ENCODE results near the gene EXD3.

Gene EXD3

GRCh38 chr9:137396634-137397367 lies 26.2 kb downstream of the EXD3 start:
- Histone ChIP-seq H3K9me3 (ENCODE audit: control insufficient read depth, insufficient read depth, low read length) (no peaks in the 10 kb centered on the region), H3K27me3 (ENCODE audit: control insufficient read depth, insufficient read depth, low read length) (no peaks in the 10 kb centered on the region), H3K4me3 (ENCODE audit: low read depth, low read length) (no peak overlapping the region), H3K9ac (ENCODE audit: low read depth, low read length) (no peak overlapping the region), H3K4me1 (ENCODE audit: control insufficient read depth, insufficient read depth, low read length) (no peaks in the 10 kb centered on the region), H3K36me3 (ENCODE audit: control insufficient read depth, insufficient read depth, low read length) (no peaks in the 10 kb centered on the region)

- Histone ChIP-seq H3K9ac (ENCODE audit: low read depth, low read length) (no peak overlapping the region), H3K4me1 (ENCODE audit: control insufficient read depth, insufficient read depth, low read length) (no peaks in the 10 kb centered on the region), H3K36me3 (ENCODE audit: control insufficient read depth, insufficient read depth, low read length) (no peaks in the 10 kb centered on the region), H3K9me3 (ENCODE audit: control insufficient read depth, insufficient read depth, low read length) (no peaks in the 10 kb centered on the region), H3K27me3 (ENCODE audit: control insufficient read depth, insufficient read depth, low read length) (no peaks in the 10 kb centered on the region), H3K4me3 (ENCODE audit: low read depth, low read length) (no peak overlapping the region)
These were observed 26.7 kb downstream of the EXD3 start for GRCh38 chr9:137396227-137396626.

- no peaks in the 10 kb centered on the region for H3K9me3 ChIP-seq (ENCODE audit: control insufficient read depth, insufficient read depth, low read length)
- no peaks in the 10 kb centered on the region for H3K36me3 ChIP-seq (ENCODE audit: control insufficient read depth, insufficient read depth, low read length)
- H3K4me3 ChIP-seq (ENCODE audit: low read depth, low read length), result no peak overlapping the region
- H3K4me1 ChIP-seq (ENCODE audit: control insufficient read depth, insufficient read depth, low read length), result no peaks in the 10 kb centered on the region
- no peaks in the 10 kb centered on the region for H3K27me3 ChIP-seq (ENCODE audit: control insufficient read depth, insufficient read depth, low read length)
- no peak overlapping the region for H3K9ac ChIP-seq (ENCODE audit: low read depth, low read length)
These were observed 27.3 kb downstream of the EXD3 start for GRCh38 chr9:137395666-137396010.

DNA sequence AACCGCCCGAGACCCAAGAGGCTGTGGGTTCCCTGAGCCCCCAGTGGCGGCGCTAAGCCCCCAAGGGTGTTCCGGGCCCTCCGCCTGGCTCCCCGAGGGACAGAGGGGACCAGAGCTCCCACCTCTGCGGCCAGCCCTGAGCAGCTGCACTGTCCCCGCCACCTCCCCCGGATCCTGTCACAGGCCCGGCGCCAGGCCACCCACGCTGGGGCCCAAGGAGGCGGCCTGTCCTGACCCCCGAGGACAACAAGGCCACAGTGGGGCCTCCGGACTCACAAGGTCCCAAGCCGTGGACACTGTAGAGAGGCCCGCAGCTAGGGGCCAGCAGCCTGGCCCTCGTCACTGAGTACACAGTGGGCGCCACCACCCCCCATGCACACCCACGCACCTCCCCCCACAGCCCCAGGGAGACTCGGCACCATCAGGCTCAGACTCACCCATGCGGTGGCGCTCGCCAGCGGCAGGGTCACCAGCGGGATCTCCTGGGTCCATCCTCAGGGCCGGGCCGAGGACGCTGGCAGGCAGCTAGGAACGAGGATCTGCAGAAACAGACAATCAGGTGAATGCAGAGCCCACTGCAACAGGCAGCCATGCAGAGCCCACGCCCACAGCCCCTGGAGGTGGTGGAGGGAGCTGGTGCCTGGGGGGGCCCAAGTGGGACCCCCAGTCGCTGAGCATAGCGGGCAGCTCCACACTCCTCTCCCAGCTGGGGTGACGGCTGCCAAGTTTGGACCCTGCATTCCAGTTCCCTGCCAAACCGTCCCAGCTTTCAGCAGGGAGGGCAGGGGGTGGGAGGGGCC lies 27.9 kb downstream of the EXD3 start:
- Histone ChIP-seq H3K36me3 (ENCODE audit: control insufficient read depth, insufficient read depth, low read length) (no peaks in the 10 kb centered on the region), H3K9me3 (ENCODE audit: control insufficient read depth, insufficient read depth, low read length) (no peaks in the 10 kb centered on the region), H3K4me3 (ENCODE audit: low read depth, low read length) (no peak overlapping the region), H3K9ac (ENCODE audit: low read depth, low read length) (no peak overlapping the region), H3K27me3 (ENCODE audit: control insufficient read depth, insufficient read depth, low read length) (no peaks in the 10 kb centered on the region), H3K4me1 (ENCODE audit: control insufficient read depth, insufficient read depth, low read length) (no peaks in the 10 kb centered on the region)

- Histone ChIP-seq H3K9me3 (ENCODE audit: control insufficient read depth, insufficient read depth, low read length) (no peaks in the 10 kb centered on the region), H3K27me3 (ENCODE audit: control insufficient read depth, insufficient read depth, low read length) (no peaks in the 10 kb centered on the region), H3K4me3 (ENCODE audit: low read depth, low read length) (no peak overlapping the region), H3K36me3 (ENCODE audit: control insufficient read depth, insufficient read depth, low read length) (peaks cover 3% of the 10 kb centered on the region), H3K9ac (ENCODE audit: low read depth, low read length) (no peak overlapping the region), H3K4me1 (ENCODE audit: control insufficient read depth, insufficient read depth, low read length) (no peaks in the 10 kb centered on the region)
These were observed 29.5 kb downstream of the EXD3 start for GRCh38 chr9:137393176-137394150.

DNA sequence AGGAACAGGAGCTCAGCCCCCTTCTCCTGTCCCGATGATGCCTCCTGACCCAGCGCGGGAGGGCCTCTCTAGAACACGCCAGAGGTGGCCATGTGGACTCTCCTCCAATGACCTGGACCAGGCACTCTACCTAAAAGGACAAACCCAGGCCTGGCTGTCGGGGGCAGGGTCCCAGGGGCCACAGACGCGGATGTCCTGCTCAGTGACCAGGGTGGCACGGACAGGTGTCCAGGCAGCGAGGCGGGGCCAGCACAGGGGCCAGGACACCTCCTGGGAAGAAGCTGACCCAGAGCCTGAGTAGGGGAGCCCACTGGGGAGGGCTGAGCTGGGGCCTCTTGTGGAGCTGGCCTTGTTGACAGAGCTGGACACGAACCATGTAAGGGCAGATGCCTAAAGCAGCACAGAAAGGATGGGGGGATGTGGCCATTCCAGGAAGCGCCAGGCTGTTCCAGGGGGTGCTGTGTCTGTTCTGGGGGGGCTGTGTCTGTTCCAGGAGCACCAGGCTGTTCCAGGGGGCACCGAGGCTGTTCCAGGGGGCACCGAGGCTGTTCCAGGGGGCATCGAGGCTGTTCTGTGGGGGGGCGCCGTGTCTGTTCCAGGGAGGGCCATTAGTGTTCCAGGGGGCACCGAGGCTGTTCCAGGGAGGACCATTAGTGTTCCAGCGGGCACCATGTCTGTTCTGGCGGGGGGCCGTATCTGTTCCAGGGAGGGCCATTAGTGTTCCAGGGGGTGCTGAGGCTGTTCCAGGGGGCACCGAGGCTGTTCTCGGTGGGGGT lies 30.5 kb downstream of the EXD3 start:
- Histone ChIP-seq H3K9ac (ENCODE audit: low read depth, low read length) (no peak overlapping the region), H3K4me3 (ENCODE audit: low read depth, low read length) (no peak overlapping the region)

DNA sequence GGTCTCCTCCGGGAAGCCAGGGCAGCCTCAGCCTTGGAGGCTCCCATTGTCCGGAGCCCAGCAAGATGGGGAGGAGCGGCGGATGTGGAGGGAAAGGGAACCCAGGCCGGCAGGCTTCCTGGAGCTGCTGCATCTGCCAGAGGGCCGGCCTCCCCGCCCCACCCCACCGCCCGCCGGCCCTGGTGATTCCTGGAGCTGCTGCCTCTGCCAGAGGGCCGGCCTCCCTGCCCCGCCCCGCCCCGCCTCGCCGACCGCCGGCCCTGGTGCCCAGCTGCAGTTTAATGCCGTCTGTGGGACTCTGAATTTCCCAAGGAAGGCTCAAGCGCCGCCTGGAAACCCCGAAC lies 31.6 kb downstream of the EXD3 start:
- Histone ChIP-seq H3K4me3 (ENCODE audit: low read depth, low read length) (no peak overlapping the region), H3K27me3 (ENCODE audit: control insufficient read depth, insufficient read depth, low read length) (no peaks in the 10 kb centered on the region), H3K36me3 (ENCODE audit: control insufficient read depth, insufficient read depth, low read length) (peaks cover 3% of the 10 kb centered on the region), H3K9ac (ENCODE audit: low read depth, low read length) (no peak overlapping the region), H3K9me3 (ENCODE audit: control insufficient read depth, insufficient read depth, low read length) (no peaks in the 10 kb centered on the region), H3K4me1 (ENCODE audit: control insufficient read depth, insufficient read depth, low read length) (no peaks in the 10 kb centered on the region)

More for the DNA sequence above, 30.5 kb downstream of the EXD3 start:
- Histone ChIP-seq H3K9me3 (ENCODE audit: control insufficient read depth, insufficient read depth, low read length) (no peaks in the 10 kb centered on the region), H3K36me3 (ENCODE audit: control insufficient read depth, insufficient read depth, low read length) (peaks cover 3% of the 10 kb centered on the region), H3K4me1 (ENCODE audit: control insufficient read depth, insufficient read depth, low read length) (no peaks in the 10 kb centered on the region), H3K27me3 (ENCODE audit: control insufficient read depth, insufficient read depth, low read length) (no peaks in the 10 kb centered on the region)

GRCh38 chr9:137390553-137391410 lies 32.2 kb downstream of the EXD3 start:
- Histone ChIP-seq H3K36me3 (ENCODE audit: control insufficient read depth, insufficient read depth, low read length) (peaks cover 3% of the 10 kb centered on the region), H3K27me3 (ENCODE audit: control insufficient read depth, insufficient read depth, low read length) (no peaks in the 10 kb centered on the region), H3K4me3 (ENCODE audit: low read depth, low read length) (no peak overlapping the region), H3K9ac (ENCODE audit: low read depth, low read length) (no peak overlapping the region), H3K4me1 (ENCODE audit: control insufficient read depth, insufficient read depth, low read length) (no peaks in the 10 kb centered on the region), H3K9me3 (ENCODE audit: control insufficient read depth, insufficient read depth, low read length) (no peaks in the 10 kb centered on the region)

GRCh38 chr9:137389428-137389746 lies 33.6 kb downstream of the EXD3 start:
- Histone ChIP-seq H3K4me3 (ENCODE audit: low read depth, low read length) (no peak overlapping the region), H3K9me3 (ENCODE audit: control insufficient read depth, insufficient read depth, low read length) (no peaks in the 10 kb centered on the region), H3K27me3 (ENCODE audit: control insufficient read depth, insufficient read depth, low read length) (no peaks in the 10 kb centered on the region), H3K4me1 (ENCODE audit: control insufficient read depth, insufficient read depth, low read length) (no peaks in the 10 kb centered on the region), H3K36me3 (ENCODE audit: control insufficient read depth, insufficient read depth, low read length) (peaks cover 3% of the 10 kb centered on the region), H3K9ac (ENCODE audit: low read depth, low read length) (no peak overlapping the region)

DNA sequence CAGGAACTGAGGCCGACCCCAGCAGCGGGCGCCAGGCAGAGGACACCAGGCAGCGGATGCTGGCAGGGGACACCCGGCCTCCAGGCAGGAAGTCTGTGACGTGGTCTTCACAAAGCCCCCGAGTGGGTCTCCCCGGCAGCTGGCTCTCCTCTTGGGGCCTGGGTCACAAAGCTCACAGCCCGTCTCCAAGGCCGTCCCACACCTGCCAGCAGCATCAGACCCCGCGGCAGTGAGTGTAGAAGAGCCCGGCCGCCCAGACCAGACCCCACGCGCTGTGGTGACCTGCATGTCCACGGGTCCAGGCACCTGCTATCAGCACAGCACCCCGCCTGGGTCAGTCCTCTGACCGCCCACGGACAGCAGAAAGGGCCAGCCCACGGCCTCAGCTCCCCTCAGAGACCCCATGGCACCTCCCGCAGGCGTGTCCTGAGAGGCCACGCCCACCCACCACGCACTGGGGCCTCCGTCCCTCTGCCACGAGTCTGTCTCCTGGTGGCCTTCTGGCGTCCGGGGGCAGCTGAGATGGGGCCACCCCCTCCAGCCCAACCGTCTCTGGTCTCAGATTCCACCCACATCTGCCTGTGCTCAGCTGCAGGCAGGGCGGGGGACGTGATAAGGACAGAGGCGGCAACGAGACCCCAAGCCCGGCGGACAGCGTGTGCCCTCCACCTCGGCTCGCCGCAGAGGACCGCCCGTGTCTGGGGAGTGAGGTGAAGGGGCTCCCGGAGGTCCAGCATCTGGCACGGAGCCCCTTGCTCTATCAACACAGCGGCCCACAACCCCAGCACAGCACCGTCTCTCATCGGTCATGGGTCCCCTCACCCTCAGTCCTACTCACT lies 34.2 kb downstream of the EXD3 start:
- Histone ChIP-seq H3K9ac (ENCODE audit: low read depth, low read length) (no peak overlapping the region), H3K9me3 (ENCODE audit: control insufficient read depth, insufficient read depth, low read length) (no peaks in the 10 kb centered on the region), H3K36me3 (ENCODE audit: control insufficient read depth, insufficient read depth, low read length) (peaks cover 3% of the 10 kb centered on the region), H3K4me3 (ENCODE audit: low read depth, low read length) (no peak overlapping the region), H3K4me1 (ENCODE audit: control insufficient read depth, insufficient read depth, low read length) (no peaks in the 10 kb centered on the region), H3K27me3 (ENCODE audit: control insufficient read depth, insufficient read depth, low read length) (no peaks in the 10 kb centered on the region)

All from iPS-15b (cell line).